Lower leg skin (tissue), 3 donors: ENCODE measurements around the gene GPR162.

Experiments
- CTCF ChIP-seq, 3 donors: fragments of 450-650 bp; IDR thresholded peaks; one replicate each; pipeline ENCODE4 v1.5.1; 2016; ENCODE audit warnings: antibody characterized with exemption in 3 of 3, mild to moderate bottlenecking in 3 of 3, moderate library complexity in 2 of 3
- POLR2A ChIP-seq, 2 donors: fragments of 450-650 bp; IDR thresholded peaks; one replicate each; pipeline ENCODE4 v1.6.1; 2016 to 2017; ENCODE audit warnings: antibody characterized with exemption in 2 of 2, mild to moderate bottlenecking in 1 of 2, moderate library complexity in 1 of 2

- TF ChIP-seq CTCF (IDR thresholded peaks at IDR 0.05) (no peak), POLR2A (IDR thresholded peaks at IDR 0.05) (no peak)
These were observed 3.0 kb upstream of the GPR162 start for GRCh38 chr12:6818645-6819044.
